NT2/D1 (cell line): ENCODE measurements around the gene ATF7IP2.

ENCODE experiments used
- SUZ12 ChIP-seq: IDR thresholded peaks from 2 replicates; pipeline ENCODE4 v1.6.1; 2011; ENCODE audit not compliant: insufficient read length, insufficient read depth; ENCODE audit errors: extremely low read depth
- YY1 ChIP-seq: IDR thresholded peaks from 2 replicates; pipeline ENCODE4 v1.6.1; 2011; ENCODE audit not compliant: insufficient read length, insufficient read depth
- ZNF274 ChIP-seq: IDR thresholded peaks from 2 replicates; pipeline ENCODE4 v1.6.1; 2011; ENCODE audit warnings: mild to moderate bottlenecking, low read depth, low read length

GRCh38 chr16:10367616-10368188 is 18.2 kb upstream of the ATF7IP2 start:
- no peak for TF ChIP-seq ZNF274
- no peak for TF ChIP-seq SUZ12
- no peak for TF ChIP-seq YY1
